Measurements from ENCODE around the gene SARNP.

Gene SARNP

DNA sequence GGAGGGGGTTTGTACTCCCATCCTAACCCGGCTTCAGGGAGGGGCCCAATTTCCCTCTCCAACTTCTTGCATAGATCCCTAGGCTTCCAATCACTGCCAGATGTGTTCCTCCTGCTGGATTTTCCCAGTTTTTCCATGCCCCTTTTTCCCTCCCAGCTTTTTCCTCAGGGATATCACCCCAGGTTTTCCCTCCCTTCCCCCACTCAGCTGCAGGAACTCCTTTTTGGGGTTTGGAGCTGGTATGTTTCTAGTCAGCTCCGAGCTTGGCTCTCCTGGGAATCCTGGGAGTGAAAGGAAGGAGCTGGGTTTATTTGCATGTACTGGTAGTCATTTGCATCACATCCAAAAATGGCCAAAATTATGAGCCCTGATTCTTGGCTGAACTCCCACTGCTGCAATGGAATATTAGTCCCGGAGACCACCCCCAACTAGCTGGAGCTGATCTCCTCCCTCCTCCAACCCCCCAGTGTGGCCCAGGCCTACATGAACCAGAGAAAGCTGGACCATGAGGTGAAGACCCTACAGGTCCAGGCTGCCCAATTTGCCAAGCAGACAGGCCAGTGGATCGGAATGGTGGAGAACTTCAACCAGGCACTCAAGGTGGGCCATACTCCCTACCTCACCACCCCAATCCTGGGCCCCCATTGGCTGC, 98.8 kb downstream of the SARNP start:
- H3K4me3 ChIP-seq (ENCODE audit: low read depth, low read length), result no peak overlapping the region
- TF ChIP-seq, protein P1, sequence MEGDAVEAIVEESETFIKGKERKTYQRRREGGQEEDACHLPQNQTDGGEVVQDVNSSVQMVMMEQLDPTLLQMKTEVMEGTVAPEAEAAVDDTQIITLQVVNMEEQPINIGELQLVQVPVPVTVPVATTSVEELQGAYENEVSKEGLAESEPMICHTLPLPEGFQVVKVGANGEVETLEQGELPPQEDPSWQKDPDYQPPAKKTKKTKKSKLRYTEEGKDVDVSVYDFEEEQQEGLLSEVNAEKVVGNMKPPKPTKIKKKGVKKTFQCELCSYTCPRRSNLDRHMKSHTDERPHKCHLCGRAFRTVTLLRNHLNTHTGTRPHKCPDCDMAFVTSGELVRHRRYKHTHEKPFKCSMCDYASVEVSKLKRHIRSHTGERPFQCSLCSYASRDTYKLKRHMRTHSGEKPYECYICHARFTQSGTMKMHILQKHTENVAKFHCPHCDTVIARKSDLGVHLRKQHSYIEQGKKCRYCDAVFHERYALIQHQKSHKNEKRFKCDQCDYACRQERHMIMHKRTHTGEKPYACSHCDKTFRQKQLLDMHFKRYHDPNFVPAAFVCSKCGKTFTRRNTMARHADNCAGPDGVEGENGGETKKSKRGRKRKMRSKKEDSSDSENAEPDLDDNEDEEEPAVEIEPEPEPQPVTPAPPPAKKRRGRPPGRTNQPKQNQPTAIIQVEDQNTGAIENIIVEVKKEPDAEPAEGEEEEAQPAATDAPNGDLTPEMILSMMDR (IDR thresholded peaks at IDR 0.05; ENCODE audit: low read depth, low read length), result no peak

DNA sequence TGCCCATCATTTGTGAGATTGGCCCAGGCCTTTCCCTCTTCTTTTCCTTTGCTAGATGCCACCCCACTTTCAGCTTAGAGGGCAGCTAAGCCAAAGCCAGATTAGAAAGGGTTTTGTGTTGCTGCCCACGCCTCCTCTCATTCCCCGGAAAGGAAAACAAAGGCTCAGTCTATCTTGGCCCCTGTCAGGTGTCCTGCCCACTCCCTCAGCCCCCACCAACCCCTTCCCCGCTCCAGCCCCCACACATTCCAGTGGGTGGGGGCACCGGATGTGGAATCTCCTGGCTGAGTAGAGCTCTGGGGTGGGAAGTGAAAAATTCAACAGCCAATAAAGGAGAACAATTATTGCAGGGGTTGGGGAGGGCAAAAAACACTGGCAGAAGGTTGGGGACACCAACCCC, 99.5 kb downstream of the SARNP start:
- H3K4me3 ChIP-seq (ENCODE audit: low read depth, low read length), result no peak overlapping the region
- TF ChIP-seq, protein P1 (IDR thresholded peaks at IDR 0.05; ENCODE audit: low read depth, low read length), result no peak

DNA sequence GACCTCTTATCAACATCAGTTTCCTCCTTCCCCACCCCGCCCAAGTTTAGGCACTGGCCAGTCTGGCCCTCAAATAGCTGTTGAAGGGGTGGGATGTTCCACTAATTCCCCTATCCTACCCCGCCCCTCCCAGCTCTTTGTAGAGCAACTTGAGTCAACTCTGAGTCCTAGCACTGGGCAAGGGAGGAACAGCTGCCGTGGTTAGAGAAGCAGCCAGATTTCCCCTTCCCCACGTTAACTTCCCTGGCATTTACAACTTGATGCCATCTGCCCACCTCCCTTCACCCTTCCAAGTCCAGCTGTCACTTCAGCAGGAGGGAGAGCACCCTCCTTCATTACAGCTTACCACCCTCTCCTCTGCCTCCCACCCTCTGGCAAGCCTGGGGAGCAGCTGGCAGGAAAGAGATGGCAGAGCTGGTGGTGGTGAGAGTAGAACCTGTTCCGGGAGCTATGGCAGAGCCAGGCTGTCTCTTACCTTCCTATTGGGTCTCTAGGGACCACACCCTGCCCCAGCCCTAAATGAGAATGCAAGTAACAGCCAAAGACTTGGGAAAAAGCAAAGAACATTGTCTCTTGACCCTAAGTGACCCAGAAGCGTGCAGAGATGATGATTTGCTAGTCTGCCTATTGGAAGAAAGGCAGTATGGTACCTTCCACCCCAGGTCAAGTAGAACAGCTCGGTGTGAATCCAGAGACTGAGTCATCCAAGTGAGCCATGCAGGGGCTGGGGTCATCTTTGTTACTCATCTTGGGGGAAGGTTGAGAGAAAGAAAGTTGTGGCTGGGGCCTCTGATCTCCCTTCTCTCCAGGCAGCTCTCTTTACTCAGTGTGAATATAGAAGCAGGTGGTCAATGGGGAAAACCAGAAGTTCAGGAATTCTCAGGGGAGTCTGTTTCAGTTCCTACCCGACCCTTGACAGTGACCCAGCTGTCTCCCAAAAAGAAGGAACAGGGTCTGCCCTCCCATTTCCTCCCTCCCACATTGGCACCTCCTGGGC, 100.2 kb downstream of the SARNP start:
- peak overlapping the region; percentile 75 for H3K4me3 ChIP-seq (ENCODE audit: low read depth, low read length)
- TF ChIP-seq, protein P1 (IDR thresholded peaks at IDR 0.05; ENCODE audit: low read depth, low read length), result no peak

DNA sequence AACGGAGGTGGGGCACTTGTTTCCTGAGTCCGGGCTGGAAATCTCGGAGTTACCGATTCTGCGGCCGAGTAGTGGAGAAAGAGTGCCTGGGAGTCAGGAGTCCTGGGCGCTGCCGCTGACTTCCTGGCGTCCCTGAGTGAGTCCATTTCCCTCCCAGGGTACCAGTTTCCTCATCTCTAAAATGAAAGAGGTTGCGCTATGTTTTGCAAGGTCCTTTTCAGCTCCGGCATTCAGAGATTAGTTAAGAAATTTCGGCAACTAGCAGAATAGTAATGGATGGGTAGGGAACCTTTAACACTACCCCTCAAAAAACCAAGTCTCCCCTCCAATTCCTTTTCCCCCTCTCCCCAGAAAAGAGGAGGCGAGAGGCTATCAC, 101.0 kb downstream of the SARNP start:
- TF ChIP-seq, protein P1 (IDR thresholded peaks at IDR 0.05; ENCODE audit: low read depth, low read length), result no peak
- H3K4me3 ChIP-seq (ENCODE audit: low read depth, low read length), result peak overlapping the region; percentile 75

DNA sequence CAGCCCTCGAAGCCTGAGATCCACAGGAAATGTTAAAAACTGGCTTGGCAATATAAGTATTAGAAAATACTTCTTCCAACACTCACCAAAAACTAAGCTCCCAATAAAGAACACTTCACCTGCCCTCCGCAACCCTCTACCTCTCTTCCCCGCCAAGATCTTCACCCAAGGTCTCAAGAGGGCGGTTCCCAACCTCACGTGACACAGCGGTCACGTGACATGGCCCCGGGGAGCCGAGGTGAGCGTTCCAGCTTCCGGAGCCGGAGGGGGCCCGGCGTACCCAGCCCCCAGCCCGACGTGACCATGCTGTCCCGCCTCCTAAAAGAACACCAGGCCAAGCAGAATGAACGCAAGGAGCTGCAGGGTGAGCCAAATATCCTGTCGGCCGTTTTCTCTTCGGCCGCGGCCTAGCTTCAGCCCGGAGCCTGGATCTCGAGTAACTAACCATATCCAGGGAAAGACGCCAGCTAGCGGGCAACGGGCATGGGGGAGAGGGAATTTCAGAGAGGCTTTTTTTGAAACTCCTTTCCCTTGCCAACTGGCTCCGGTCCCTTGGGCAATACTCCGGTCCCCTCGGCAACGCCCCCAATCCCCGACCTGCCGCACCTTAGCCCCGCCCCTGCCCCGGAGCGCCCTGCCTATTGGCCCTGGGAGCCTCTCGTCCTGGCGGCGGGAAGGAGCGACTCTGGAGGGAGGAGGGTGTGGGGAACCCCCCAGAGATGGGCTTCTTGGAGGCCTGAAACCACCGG, 101.5 kb downstream of the SARNP start, which contains the start of gene BLOC1S1:
BLOC1S1 (plus strand) TSS at position 214 of the 749 bp plus-strand sequence; CDS start at position 220, 6 bp downstream.
- TF ChIP-seq, protein P1 (IDR thresholded peaks at IDR 0.05; ENCODE audit: low read depth, low read length), result no peak
- peak within 1 kb of the TSS; percentile 75 for H3K4me3 ChIP-seq (ENCODE audit: low read depth, low read length)

DNA sequence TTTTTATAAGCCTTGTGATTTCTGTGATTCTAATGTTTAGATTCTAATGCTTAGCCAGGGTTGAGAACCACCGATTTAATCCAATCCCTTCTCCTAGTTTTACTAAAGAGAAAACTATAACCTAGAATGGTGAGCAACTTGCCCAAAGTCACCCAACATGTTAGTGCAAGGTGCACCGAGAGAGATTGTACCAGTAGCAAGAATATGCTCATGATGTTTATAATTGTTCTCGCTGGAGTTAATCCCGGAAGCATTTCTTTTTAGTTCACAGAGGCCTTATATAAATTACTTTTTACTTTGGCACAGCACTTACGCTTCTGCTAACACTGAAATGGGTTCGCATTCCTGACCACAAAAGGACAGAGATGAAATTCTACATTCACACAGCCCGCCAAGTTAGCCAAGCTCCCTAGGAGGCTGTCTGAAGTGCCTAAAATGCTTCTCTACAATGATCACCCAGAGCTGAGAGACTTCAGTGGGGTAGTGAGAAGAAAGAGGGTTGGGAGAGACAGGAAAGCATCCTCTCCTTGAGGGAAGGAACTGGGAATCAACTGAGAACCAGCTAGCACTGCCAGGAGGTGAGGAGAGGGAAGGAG, 102.3 kb downstream of the SARNP start:
- TF ChIP-seq, protein P1 (IDR thresholded peaks at IDR 0.05; ENCODE audit: low read depth, low read length), result no peak
- peak overlapping the region; percentile 75 for H3K4me3 ChIP-seq (ENCODE audit: low read depth, low read length)

All from WI38 (cell line).